ENCODE data around the gene ENHO.

Gene ENHO

GRCh38 chr9:34522091-34522887 is 501 bp downstream of the ENHO start:
- no peak for DNase-seq

- DNase-seq, result no peak
Observed at GRCh38 chr9:34521406-34522045, 1.3 kb downstream of the ENHO start.

- no peak for DNase-seq
Observed at GRCh38 chr9:34520505-34521385, 2.0 kb downstream of the ENHO start.

GRCh38 chr9:34520096-34520495 is 2.7 kb downstream of the ENHO start:
- no peak for DNase-seq

GRCh38 chr9:34519321-34520020 is 3.3 kb downstream of the ENHO start:
- no peak for DNase-seq

- no peak for DNase-seq
Observed at GRCh38 chr9:34518896-34519295, 3.9 kb downstream of the ENHO start.

- no peak for DNase-seq
Observed at GRCh38 chr9:34518110-34518616, 4.6 kb downstream of the ENHO start.

- DNase-seq, result no peak
Observed at GRCh38 chr9:34517185-34517584, 5.6 kb downstream of the ENHO start.

GRCh38 chr9:34515959-34516358 is 6.8 kb downstream of the ENHO start:
- DNase-seq, result no peak

GRCh38 chr9:34514816-34515215 is 8.0 kb downstream of the ENHO start:
- no peak for DNase-seq

GRCh38 chr9:34514401-34514800 is 8.4 kb downstream of the ENHO start:
- no peak for DNase-seq

GRCh38 chr9:34513567-34514214 is 9.1 kb downstream of the ENHO start:
- no peak for DNase-seq

- no peak for DNase-seq
Observed at GRCh38 chr9:34512131-34513078, 10.4 kb downstream of the ENHO start.

GRCh38 chr9:34510497-34511468 is 12.0 kb downstream of the ENHO start:
- DNase-seq, result no peak

GRCh38 chr9:34508951-34509350 is 13.8 kb downstream of the ENHO start:
- no peak for DNase-seq

GRCh38 chr9:34508463-34508862 is 14.3 kb downstream of the ENHO start:
- no peak for DNase-seq

- no peak for DNase-seq
Observed at GRCh38 chr9:34507966-34508365, 14.8 kb downstream of the ENHO start.

GRCh38 chr9:34507556-34507955 is 15.2 kb downstream of the ENHO start:
- DNase-seq, result no peak

- DNase-seq, result no peak
Observed at GRCh38 chr9:34506623-34507022, 16.2 kb downstream of the ENHO start.
